Myometrial cell (primary cell): ENCODE results near the gene SRRM3. TPM values are rescaled to one million over a fixed set of nuclear protein-coding genes. Genes with fewer than 3 reads are reported as not detected.

ENCODE experiments used
- total RNA-seq: library from RNA; depleted of rRNA; stranded (reverse); fragments of >200 nt; gene quantifications from 2 replicates; pipeline ENCODE4 v1.2.3, GENCODE V29; 2015

SRRM3 gene
- total RNA-seq = 4.6 and 5.0 TPM in 2 replicates

GRCh38 chr7:76201732-76202665, at the start of gene SRRM3:
TSS of gene SRRM3 (plus strand) at chr7:76201896. CDS start at chr7:76235067, 33,171 bp downstream.

GRCh38 chr7:76302347-76303201, 100.9 kb downstream of the SRRM3 start, which contains the start of gene HSPB1:
TSS of gene HSPB1 (plus strand) at chr7:76302673. CDS start at chr7:76302713, 40 bp downstream.

Other genes with a start within 250 kb of the SRRM3 start
- gene TMEM120A, start 207.3 kb upstream of the SRRM3 start, total RNA-seq = 28.0 and 31.2 TPM in 2 replicates
- 45.8 and 100 TPM in 2 replicates for gene STYXL1, start 153.9 kb upstream of the SRRM3 start, total RNA-seq
- gene MDH2, start 153.8 kb upstream of the SRRM3 start, total RNA-seq = 128 and 175 TPM in 2 replicates
- gene HSPB1, start 100.8 kb downstream of the SRRM3 start, total RNA-seq = 596 and 678 TPM in 2 replicates
- gene YWHAG, start 157.1 kb downstream of the SRRM3 start, total RNA-seq = 36.9 and 41.8 TPM in 2 replicates
- 1.8 and 2.0 TPM in 2 replicates for gene SSC4D, start 207.8 kb downstream of the SRRM3 start, total RNA-seq
- gene ZP3, start 223.1 kb downstream of the SRRM3 start, total RNA-seq = 0.29 and 1.9 TPM in 2 replicates